ENCODE data around the gene KREMEN1.

- TF ChIP-seq, protein P1, sequence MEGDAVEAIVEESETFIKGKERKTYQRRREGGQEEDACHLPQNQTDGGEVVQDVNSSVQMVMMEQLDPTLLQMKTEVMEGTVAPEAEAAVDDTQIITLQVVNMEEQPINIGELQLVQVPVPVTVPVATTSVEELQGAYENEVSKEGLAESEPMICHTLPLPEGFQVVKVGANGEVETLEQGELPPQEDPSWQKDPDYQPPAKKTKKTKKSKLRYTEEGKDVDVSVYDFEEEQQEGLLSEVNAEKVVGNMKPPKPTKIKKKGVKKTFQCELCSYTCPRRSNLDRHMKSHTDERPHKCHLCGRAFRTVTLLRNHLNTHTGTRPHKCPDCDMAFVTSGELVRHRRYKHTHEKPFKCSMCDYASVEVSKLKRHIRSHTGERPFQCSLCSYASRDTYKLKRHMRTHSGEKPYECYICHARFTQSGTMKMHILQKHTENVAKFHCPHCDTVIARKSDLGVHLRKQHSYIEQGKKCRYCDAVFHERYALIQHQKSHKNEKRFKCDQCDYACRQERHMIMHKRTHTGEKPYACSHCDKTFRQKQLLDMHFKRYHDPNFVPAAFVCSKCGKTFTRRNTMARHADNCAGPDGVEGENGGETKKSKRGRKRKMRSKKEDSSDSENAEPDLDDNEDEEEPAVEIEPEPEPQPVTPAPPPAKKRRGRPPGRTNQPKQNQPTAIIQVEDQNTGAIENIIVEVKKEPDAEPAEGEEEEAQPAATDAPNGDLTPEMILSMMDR (conservative IDR thresholded peaks at IDR 0.05; ENCODE audit: low read depth, low read length), result no peak
- TF ChIP-seq EZH2phosphoT487 (IDR thresholded peaks at IDR 0.05; ENCODE audit: borderline replicate concordance, low read length), result no peak
Measured at GRCh38 chr22:29029202-29030000, 43.4 kb upstream of the KREMEN1 start.

Measured in PC-3 (cell line).